Duodenal mucosa (tissue), 2 donors: ENCODE results near the gene DHRS12.

Source experiments
- H3K27ac ChIP-seq: one replicate; pipeline ENCODE4 v1.7.0; 2013; ENCODE audit warnings: low read depth, low read length
- H3K27me3 ChIP-seq, 2 donors: one replicate each; pipeline ENCODE4 v1.7.0; 2013; ENCODE audit warnings: low read length in 2 of 2, control low read depth in 1 of 2; ENCODE audit not compliant: insufficient read depth in 2 of 2, control insufficient read depth in 1 of 2
- H3K36me3 ChIP-seq, 2 donors: one replicate each; pipeline ENCODE4 v1.7.0; 2013; ENCODE audit warnings: low read length in 2 of 2, control low read depth in 1 of 2; ENCODE audit not compliant: insufficient read depth in 2 of 2, control insufficient read depth in 1 of 2
- H3K4me1 ChIP-seq, 2 donors: one replicate each; pipeline ENCODE4 v1.7.0; 2013; ENCODE audit warnings: low read length in 2 of 2, control low read depth in 1 of 2; ENCODE audit not compliant: insufficient read depth in 2 of 2, control insufficient read depth in 1 of 2
- H3K4me3 ChIP-seq, 2 donors: one replicate each; pipeline ENCODE4 v1.7.0; 2013; ENCODE audit warnings: low read length in 2 of 2, low read depth in 1 of 2
- H3K9ac ChIP-seq, 2 donors: one replicate each; pipeline ENCODE4 v1.7.0; 2013; ENCODE audit warnings: low read length in 2 of 2, low read depth in 1 of 2
- H3K9me3 ChIP-seq, 2 donors: one replicate each; pipeline ENCODE4 v1.7.0; 2013; ENCODE audit warnings: low read length in 2 of 2, control low read depth in 1 of 2; ENCODE audit not compliant: control insufficient read depth in 1 of 2

Gene DHRS12

GRCh38 chr13:51764184-51765141 is 39.5 kb downstream of the DHRS12 start:
- H3K27me3 ChIP-seq: no peaks in the 10 kb centered on the region
- peak overlapping the region; percentile 28 to 33 for H3K4me3 ChIP-seq
- peaks cover 16 to 18% of the 10 kb centered on the region in 2 donors for H3K4me1 ChIP-seq
- H3K9ac ChIP-seq: peak overlapping the region; percentile 34 to 55
- H3K36me3 ChIP-seq: peaks cover 6 to 25% of the 10 kb centered on the region in 2 donors
- no peaks in the 10 kb centered on the region for H3K9me3 ChIP-seq
- H3K27ac ChIP-seq: peak overlapping the region; percentile 60

DNA sequence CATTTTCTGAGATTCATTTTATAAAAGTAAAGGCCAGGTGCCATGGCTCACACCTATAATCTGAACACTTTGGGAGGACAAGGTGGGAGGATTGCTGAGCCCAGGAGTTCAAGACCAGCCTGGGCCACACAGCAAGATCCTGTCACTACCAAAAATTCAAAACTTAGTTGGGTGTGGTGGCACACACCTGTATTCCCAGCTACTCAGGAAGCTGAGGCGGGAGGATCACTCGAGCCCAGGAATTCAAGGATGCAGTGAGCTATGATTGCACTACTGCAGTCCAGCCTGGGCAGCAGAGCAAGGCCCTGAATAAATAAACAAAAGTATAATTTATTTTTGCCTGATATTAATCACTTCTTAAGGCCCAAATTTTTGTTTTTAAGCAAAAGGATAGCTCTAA is 40.5 kb downstream of the DHRS12 start:
- H3K9ac ChIP-seq: no peak overlapping the region
- no peaks in the 10 kb centered on the region for H3K9me3 ChIP-seq
- no peaks in the 10 kb centered on the region for H3K27me3 ChIP-seq
- no peak overlapping the region for H3K4me3 ChIP-seq
- peaks cover 6 to 24% of the 10 kb centered on the region in 2 donors for H3K36me3 ChIP-seq
- H3K4me1 ChIP-seq: peaks cover 13 to 16% of the 10 kb centered on the region in 2 donors
- H3K27ac ChIP-seq: no peak overlapping the region

- Histone ChIP-seq H3K9me3 (no peaks in the 10 kb centered on the region), H3K9ac (no peak overlapping the region), H3K27me3 (no peaks in the 10 kb centered on the region), H3K36me3 (peaks cover 6 to 18% of the 10 kb centered on the region in 2 donors), H3K27ac (no peak overlapping the region), H3K4me3 (no peak overlapping the region), H3K4me1 (peaks cover 13 to 16% of the 10 kb centered on the region in 2 donors)
These were observed 42.2 kb downstream of the DHRS12 start for GRCh38 chr13:51761643-51762350.

DNA sequence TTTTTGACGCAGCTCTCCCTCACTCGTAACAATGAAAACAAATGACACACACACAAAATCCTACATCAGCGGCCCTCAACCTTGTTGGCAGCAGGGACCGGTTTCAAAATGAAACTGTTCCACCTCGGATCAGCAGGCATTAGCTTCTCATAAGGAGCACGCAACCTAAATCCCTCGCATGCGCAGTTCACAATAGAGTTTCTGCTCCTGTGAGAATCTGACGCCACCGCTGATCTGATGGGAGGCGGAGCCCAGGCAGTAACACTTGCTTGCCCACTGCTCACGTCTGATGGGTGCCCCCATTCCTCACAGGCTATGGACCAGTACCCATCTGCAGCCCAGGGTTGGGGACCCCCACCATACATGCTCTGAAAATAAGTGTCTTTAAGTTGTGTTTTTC is 43.4 kb downstream of the DHRS12 start:
- Histone ChIP-seq H3K36me3 (peaks cover 6 to 24% of the 10 kb centered on the region in 2 donors), H3K9ac (no peak overlapping the region), H3K4me3 (no peak overlapping the region), H3K9me3 (no peaks in the 10 kb centered on the region), H3K4me1 (peaks cover 13 to 16% of the 10 kb centered on the region in 2 donors), H3K27ac (no peak overlapping the region), H3K27me3 (no peaks in the 10 kb centered on the region)

DNA sequence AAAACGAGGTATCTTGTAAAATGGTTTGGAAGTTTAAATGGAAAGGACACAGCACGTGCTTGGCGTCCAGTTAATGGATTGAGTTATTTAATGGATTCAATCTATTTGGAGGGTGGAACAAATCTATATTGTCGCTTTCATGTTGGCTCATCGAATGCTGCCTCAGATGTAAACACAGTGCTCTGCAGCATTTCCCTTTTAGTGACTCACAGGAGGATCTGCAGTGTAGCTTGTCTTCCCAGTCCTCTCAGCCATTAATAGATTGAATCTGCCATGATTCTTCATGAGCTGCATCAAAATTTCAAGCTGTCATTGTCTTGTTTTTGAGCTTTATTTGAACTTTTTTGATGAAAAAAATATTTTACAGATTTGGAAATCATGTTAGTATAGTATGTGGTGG is 44.7 kb downstream of the DHRS12 start:
- H3K27me3 ChIP-seq: no peaks in the 10 kb centered on the region
- no peak overlapping the region for H3K27ac ChIP-seq
- peaks cover 6 to 24% of the 10 kb centered on the region in 2 donors for H3K36me3 ChIP-seq
- H3K9me3 ChIP-seq: no peaks in the 10 kb centered on the region
- H3K4me3 ChIP-seq: no peak overlapping the region
- H3K4me1 ChIP-seq: peaks cover 4% of the 10 kb centered on the region in 2 donors
- no peak overlapping the region for H3K9ac ChIP-seq

- Histone ChIP-seq H3K9ac (no peak overlapping the region), H3K36me3 (peaks cover 6 to 24% of the 10 kb centered on the region in 2 donors), H3K27me3 (no peaks in the 10 kb centered on the region), H3K4me1 (no peaks in the 10 kb centered on the region), H3K4me3 (no peak overlapping the region), H3K27ac (no peak overlapping the region), H3K9me3 (no peaks in the 10 kb centered on the region)
These were observed 45.3 kb downstream of the DHRS12 start for GRCh38 chr13:51758691-51759090.

DNA sequence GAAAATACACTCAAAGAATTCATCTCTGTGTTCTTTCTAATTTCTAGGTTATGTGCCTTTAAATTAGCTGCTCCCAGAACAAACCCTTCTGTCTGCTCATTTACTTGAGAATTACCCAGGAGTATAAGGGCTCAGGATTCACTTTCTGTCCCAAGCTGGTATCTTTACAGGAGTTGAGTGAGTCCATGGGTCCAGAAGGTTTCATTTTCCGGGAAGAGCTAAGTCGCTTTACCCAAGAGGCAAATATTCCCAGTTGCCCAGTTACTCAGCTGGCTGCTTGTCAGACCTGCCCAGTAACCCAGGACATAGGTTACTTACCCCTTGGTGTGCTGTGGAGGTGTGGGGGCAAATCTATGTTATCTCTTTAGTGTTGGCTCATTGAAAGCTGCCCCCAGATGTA is 47.3 kb downstream of the DHRS12 start:
- no peaks in the 10 kb centered on the region for H3K27me3 ChIP-seq
- no peak overlapping the region for H3K27ac ChIP-seq
- H3K9me3 ChIP-seq: no peaks in the 10 kb centered on the region
- no peaks in the 10 kb centered on the region for H3K4me1 ChIP-seq
- H3K9ac ChIP-seq: no peak overlapping the region
- H3K36me3 ChIP-seq: peaks cover 7 to 33% of the 10 kb centered on the region in 2 donors
- no peak overlapping the region for H3K4me3 ChIP-seq

DNA sequence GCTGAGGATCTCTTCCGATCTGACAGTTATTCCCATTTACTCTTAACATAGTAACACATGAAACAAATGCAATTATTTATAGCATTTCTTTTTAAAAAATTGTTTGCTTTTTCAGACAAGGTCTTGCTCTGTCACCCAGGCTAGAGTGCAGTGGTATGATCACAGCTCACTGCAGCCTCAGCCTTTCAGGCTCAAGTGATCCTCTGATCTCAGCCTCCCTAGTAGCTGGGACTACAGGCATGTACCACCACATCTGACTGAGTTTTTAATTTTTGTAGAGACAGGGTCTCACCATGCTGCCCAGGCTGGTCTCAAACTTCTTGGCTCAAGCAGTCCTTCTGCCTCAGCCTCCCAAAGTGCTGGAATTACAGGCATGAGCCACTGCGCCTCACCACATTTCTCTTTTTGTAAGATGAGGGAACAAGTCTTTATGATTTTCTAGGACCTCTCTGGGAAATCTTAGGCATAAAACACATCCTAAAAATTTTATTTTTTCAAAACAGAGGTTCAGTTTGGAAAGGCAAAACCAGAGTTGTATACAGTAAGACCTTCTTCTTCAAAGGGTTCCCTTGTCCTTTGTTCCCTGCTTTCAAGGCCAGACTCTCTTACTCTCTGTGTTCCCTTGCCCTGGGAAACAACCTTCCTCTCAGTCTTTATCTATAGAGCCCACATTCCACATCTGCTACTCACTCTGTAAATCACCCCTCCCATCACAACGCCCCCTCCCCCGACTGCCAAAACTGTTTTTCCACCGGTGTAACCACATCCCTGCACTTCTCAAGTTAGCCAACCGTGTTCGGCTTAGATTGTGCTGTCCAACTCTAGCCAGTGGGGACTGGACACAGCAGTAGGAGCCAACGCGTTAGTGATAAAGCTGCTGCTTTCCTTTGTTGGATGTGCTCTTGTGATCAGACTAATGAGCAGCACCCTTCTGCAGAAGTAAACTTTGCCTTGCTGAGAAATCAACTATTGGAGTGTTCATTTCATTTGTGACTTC is 56.2 kb downstream of the DHRS12 start:
- H3K27me3 ChIP-seq: no peaks in the 10 kb centered on the region
- no peaks in the 10 kb centered on the region for H3K4me1 ChIP-seq
- peaks cover 7 to 16% of the 10 kb centered on the region in 2 donors for H3K9me3 ChIP-seq
- peak overlapping the region in 1 of 2 donors; percentile 12 for H3K4me3 ChIP-seq
- H3K27ac ChIP-seq: no peak overlapping the region
- H3K9ac ChIP-seq: no peak overlapping the region
- H3K36me3 ChIP-seq: peaks cover 12 to 17% of the 10 kb centered on the region in 2 donors

DNA sequence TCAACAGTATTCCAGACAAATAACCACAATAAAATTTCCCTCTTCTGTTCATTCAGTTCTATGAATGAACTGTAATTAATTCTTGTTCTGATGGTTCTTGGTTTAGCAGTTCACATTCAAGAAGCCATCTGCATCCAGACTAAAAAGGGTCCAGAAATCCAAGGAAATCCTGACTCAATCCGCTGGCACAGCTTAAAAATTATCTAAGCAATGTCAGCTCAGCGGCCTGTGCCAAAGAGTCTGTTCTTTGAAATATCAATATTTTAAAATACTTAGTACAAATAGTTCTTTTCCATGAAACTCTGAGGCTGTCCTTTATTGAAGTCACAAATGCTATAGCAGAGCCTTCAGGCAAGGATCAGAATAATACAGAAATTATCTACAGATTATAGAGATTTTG is 57.2 kb downstream of the DHRS12 start:
- Histone ChIP-seq H3K9me3 (peaks cover 7 to 16% of the 10 kb centered on the region in 2 donors), H3K27me3 (no peaks in the 10 kb centered on the region), H3K27ac (no peak overlapping the region), H3K9ac (no peak overlapping the region), H3K36me3 (peaks cover 8 to 14% of the 10 kb centered on the region in 2 donors), H3K4me3 (no peak overlapping the region), H3K4me1 (no peaks in the 10 kb centered on the region)
